Heart left ventricle (tissue), 13 donors: ENCODE data around the gene PFKFB2.

Experiments
- POLR2A ChIP-seq, 2 donors: fragments of 450-650 bp; IDR thresholded peaks; one replicate each; pipeline ENCODE4 v1.6.1; 2017; ENCODE audit warnings: antibody characterized with exemption in 2 of 2, mild to moderate bottlenecking in 2 of 2, moderate library complexity in 2 of 2
- TF ChIP-seq, protein P1 (sequence below), 12 donors: fragments of 200-600 bp; sonication (generic) in 4 of 12; IDR thresholded peaks; one replicate each; pipeline versions ENCODE4 v1.5.0 to v1.8.0; 2018 to 2022; ENCODE audit warnings: antibody characterized with exemption in 12 of 12, mild to moderate bottlenecking in 5 of 12
- donor health status: ischemic (EF 13 %, LVEDD 7.1; RV severe dilation, severe dysfunction).
- donor health status: DM: no; HTN: yes; CAD: no.
- donor health status: DM: no; HTN: no; CAD: no.
- donor health status: ischemic (EF 25% LVEDD 6.9; RV normal size, moderate dysfunction).
- donor health status: ischemic (EF 25% LVEDD 5.7; RV mildly dilated, moderate dysfunction).
- donor health status: ischemic (EF 35%, LVEDD 5.7; RV mildly dilated, moderate dysfunction).
- donor health status: nonischemic (EF 11% LVEDD 7.7; RV severe dilation, severe dysfunction).
- donor health status: DM: yes; HTN: yes; CAD: no.
- donor health status: PGD.
- donor health status: ischemic (EF 29% LVEDD 5.4; RV normal size, mild dysfunction).
- donor health status: nonischemic (EF 23%, LVEDD 6.1; RV moderate dilation, normal function).

DNA sequence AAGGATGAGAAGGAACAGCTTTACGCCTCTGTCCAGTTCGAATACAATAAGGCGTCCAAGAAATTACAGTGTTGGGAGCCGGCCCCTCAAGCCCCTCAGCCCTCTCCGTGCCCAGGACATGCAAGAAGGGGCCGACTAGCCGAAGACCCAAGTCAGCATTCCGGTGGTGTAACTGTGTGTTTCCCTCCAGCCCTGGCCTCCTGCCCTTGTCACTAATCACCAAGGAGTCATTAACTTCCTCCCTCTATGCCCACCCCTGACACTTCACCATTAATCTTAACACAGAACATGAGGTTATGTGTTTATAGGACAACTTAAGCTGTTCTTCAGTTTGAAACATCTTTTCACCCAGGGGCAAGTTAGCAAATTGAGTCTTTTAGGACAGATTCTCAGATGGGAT lies 19.2 kb downstream of the PFKFB2 start:
- TF ChIP-seq, protein P1, sequence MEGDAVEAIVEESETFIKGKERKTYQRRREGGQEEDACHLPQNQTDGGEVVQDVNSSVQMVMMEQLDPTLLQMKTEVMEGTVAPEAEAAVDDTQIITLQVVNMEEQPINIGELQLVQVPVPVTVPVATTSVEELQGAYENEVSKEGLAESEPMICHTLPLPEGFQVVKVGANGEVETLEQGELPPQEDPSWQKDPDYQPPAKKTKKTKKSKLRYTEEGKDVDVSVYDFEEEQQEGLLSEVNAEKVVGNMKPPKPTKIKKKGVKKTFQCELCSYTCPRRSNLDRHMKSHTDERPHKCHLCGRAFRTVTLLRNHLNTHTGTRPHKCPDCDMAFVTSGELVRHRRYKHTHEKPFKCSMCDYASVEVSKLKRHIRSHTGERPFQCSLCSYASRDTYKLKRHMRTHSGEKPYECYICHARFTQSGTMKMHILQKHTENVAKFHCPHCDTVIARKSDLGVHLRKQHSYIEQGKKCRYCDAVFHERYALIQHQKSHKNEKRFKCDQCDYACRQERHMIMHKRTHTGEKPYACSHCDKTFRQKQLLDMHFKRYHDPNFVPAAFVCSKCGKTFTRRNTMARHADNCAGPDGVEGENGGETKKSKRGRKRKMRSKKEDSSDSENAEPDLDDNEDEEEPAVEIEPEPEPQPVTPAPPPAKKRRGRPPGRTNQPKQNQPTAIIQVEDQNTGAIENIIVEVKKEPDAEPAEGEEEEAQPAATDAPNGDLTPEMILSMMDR (IDR thresholded peaks at IDR 0.05) = no peak
- TF ChIP-seq POLR2A (IDR thresholded peaks at IDR 0.05) = no peak
